H1 (cell line): ENCODE measurements around the gene MAP2K5. TPM values are rescaled to one million over a fixed set of nuclear protein-coding genes. Genes with fewer than 3 reads are reported as not detected.

Source experiments
- CTCF ChIA-PET: fragments of 300-600 bp; sonication (Branson Sonifier 250); formaldehyde crosslinking; loops from one replicate; lab custom pipeline; 2021; ENCODE audit not compliant: partially characterized antibody; lab: Charles Lee
- POLR2A ChIA-PET: fragments of 300-600 bp; sonication (Branson Sonifier 250); formaldehyde crosslinking; loops from one replicate; lab custom pipeline; 2021; ENCODE audit warnings: inconsistent platforms; ENCODE audit not compliant: partially characterized antibody; lab: Charles Lee
- DNase-seq, 2 experiments: peaks; one replicate each; pipeline versions ENCODE4 v3.0.0 to v3.0.0-alpha.2; 2010 to 2022; ENCODE audit warnings: low spot score in 2 of 2, low read depth in 1 of 2, mixed read lengths in 1 of 2
- FAIRE-seq: peaks from 2 replicates; lab custom pipeline; 2011; peaks lifted over from hg19 to GRCh38; lab: Jason Lieb, UNC
- H2AFZ ChIP-seq: 2 replicates; pipeline ENCODE4 v1.8.1; 2012; ENCODE audit warnings: low read length, inconsistent platforms
- H2AK5ac ChIP-seq: 2 replicates; pipeline ENCODE4 v1.6.1; 2013; ENCODE audit warnings: low read depth, low read length
- H2BK120ac ChIP-seq: replicated peaks from 2 replicates; pipeline ENCODE3; 2013; ENCODE audit warnings: low read depth, low read length, inconsistent platforms
- H2BK12ac ChIP-seq: 2 replicates; pipeline ENCODE4 v1.6.1; 2013; ENCODE audit warnings: low read depth, low read length
- H2BK15ac ChIP-seq: 2 replicates; pipeline ENCODE4 v1.6.1; 2013; ENCODE audit warnings: low read length
- H2BK20ac ChIP-seq: 2 replicates; pipeline ENCODE4 v1.6.1; 2013; ENCODE audit warnings: low read length
- H2BK5ac ChIP-seq: 2 replicates; pipeline ENCODE4 v1.6.1; 2013; ENCODE audit warnings: low read depth, low read length
- H3K14ac ChIP-seq: 2 replicates; pipeline ENCODE4 v1.6.1; 2013; ENCODE audit warnings: inconsistent platforms; ENCODE audit not compliant: insufficient read length
- H3K18ac ChIP-seq: 2 replicates; pipeline ENCODE4 v1.6.1; 2013; ENCODE audit warnings: low read length; ENCODE audit errors: extremely low read depth
- H3K23ac ChIP-seq: 2 replicates; pipeline ENCODE4 v1.6.1; 2013; ENCODE audit warnings: inconsistent platforms; ENCODE audit not compliant: insufficient read length
- H3K23me2 ChIP-seq: 2 replicates; pipeline ENCODE4 v1.6.1; 2013; ENCODE audit warnings: low read depth, low read length
- H3K27ac ChIP-seq: 2 replicates; pipeline ENCODE4 v1.6.1; 2011; ENCODE audit warnings: low read depth, low read length, inconsistent platforms
- H3K27me3 ChIP-seq, 4 experiments: replicated peaks in 1 of 4; 1 replicate in 1 of 4; 2 replicates in 3 of 4; pipeline versions ENCODE4 v1.6.1 to v1.8.1; 2011 to 2013; ENCODE audit warnings: low read length in 3 of 4, mild to moderate bottlenecking in 3 of 4, inconsistent platforms in 2 of 4, mixed read lengths in 2 of 4, moderate library complexity in 1 of 4; ENCODE audit not compliant: control insufficient read depth in 3 of 4, insufficient read depth in 3 of 4; ENCODE audit errors: extremely low read depth in 1 of 4
- H3K36me3 ChIP-seq, 4 experiments: 2 replicates each; pipeline versions ENCODE4 v1.6.1 to v1.8.1; 2011 to 2013; ENCODE audit warnings: mild to moderate bottlenecking in 4 of 4, low read length in 3 of 4, moderate library complexity in 2 of 4, control low read depth in 1 of 4, inconsistent platforms in 1 of 4; ENCODE audit not compliant: insufficient read depth in 4 of 4, control insufficient read depth in 2 of 4
- H3K4ac ChIP-seq: replicated peaks from 2 replicates; pipeline ENCODE3; 2013; ENCODE audit warnings: low read length, low read depth, mixed read lengths, inconsistent platforms; ENCODE audit not compliant: insufficient read length
- H3K4me1 ChIP-seq, 4 experiments: replicated peaks in 1 of 4; 1 replicate in 1 of 4; 2 replicates in 3 of 4; pipeline versions ENCODE4 v1.6.1 to v1.8.1; 2011 to 2013; ENCODE audit warnings: low read length in 3 of 4, inconsistent platforms in 2 of 4, mixed read lengths in 1 of 4; ENCODE audit not compliant: insufficient read depth in 4 of 4, control insufficient read depth in 3 of 4
- H3K4me2 ChIP-seq, 2 experiments: 2 replicates each; pipeline versions ENCODE4 v1.6.1 to v1.8.1; 2011 to 2013; ENCODE audit warnings: low read depth in 2 of 2, low read length in 2 of 2, control low read depth in 1 of 2, inconsistent platforms in 1 of 2, mild to moderate bottlenecking in 1 of 2; ENCODE audit not compliant: insufficient read depth in 1 of 2
- H3K4me3 ChIP-seq, 4 experiments: fragments of 200-600, 300-600 bp in 1 of 4; sonication (generic), shearing (Covaris generic), sonication (Bioruptor Twin) in 1 of 4; 2 replicates each; pipeline versions ENCODE4 v1.5.1 to v1.8.1; 2011 to 2016; ENCODE audit warnings: low read length in 4 of 4, low read depth in 3 of 4, control low read depth in 2 of 4, inconsistent platforms in 2 of 4, mild to moderate bottlenecking in 2 of 4, mixed read lengths in 1 of 4, moderate library complexity in 1 of 4; ENCODE audit not compliant: insufficient read depth in 2 of 4; ENCODE audit errors: extremely low read depth in 1 of 4
- H3K56ac ChIP-seq: replicated peaks from 2 replicates; pipeline ENCODE3; 2013; ENCODE audit warnings: low read depth, mild to moderate bottlenecking, mixed read lengths, low read length, inconsistent platforms; ENCODE audit not compliant: insufficient read length
- H3K79me1 ChIP-seq: 2 replicates; pipeline ENCODE4 v1.6.1; 2013; ENCODE audit warnings: low read depth, low read length, control low read depth
- H3K79me2 ChIP-seq, 2 experiments: 2 replicates each; pipeline versions ENCODE4 v1.6.1 to v1.8.1; 2012 to 2013; ENCODE audit warnings: low read length in 2 of 2, mild to moderate bottlenecking in 2 of 2, inconsistent platforms in 1 of 2; ENCODE audit not compliant: insufficient read depth in 2 of 2, control insufficient read depth in 1 of 2
- H3K9ac ChIP-seq, 4 experiments: replicated peaks in 1 of 4; 1 replicate in 1 of 4; 2 replicates in 3 of 4; pipeline versions ENCODE4 v1.6.1 to v1.8.1; 2011 to 2013; ENCODE audit warnings: low read depth in 3 of 4, low read length in 3 of 4, control low read depth in 2 of 4, mild to moderate bottlenecking in 2 of 4, moderate library complexity in 2 of 4, inconsistent platforms in 1 of 4; ENCODE audit errors: extremely low read depth in 1 of 4
- H3K9me3 ChIP-seq, 2 experiments: 2 replicates each; pipeline versions ENCODE4 v1.6.1 to v1.8.1; 2012 to 2013; ENCODE audit warnings: mild to moderate bottlenecking in 2 of 2, moderate library complexity in 2 of 2, control low read depth in 1 of 2, inconsistent platforms in 1 of 2, low read depth in 1 of 2, low read length in 1 of 2, mixed read lengths in 1 of 2; ENCODE audit not compliant: insufficient read depth in 2 of 2
- H4K20me1 ChIP-seq, 2 experiments: replicated peaks in 1 of 2; 2 replicates each; pipeline versions ENCODE3 to v1.8.1; 2011 to 2013; ENCODE audit warnings: inconsistent platforms in 2 of 2, low read length in 2 of 2, mild to moderate bottlenecking in 1 of 2; ENCODE audit not compliant: insufficient read depth in 2 of 2, control insufficient read depth in 1 of 2
- H4K5ac ChIP-seq: 2 replicates; pipeline ENCODE4 v1.6.1; 2013; ENCODE audit warnings: low read length, low read depth, mixed read lengths, inconsistent platforms; ENCODE audit not compliant: insufficient read length
- H4K8ac ChIP-seq: 2 replicates; pipeline ENCODE4 v1.8.0; 2013; ENCODE audit warnings: mild to moderate bottlenecking, moderate library complexity, low read length, inconsistent platforms; ENCODE audit not compliant: insufficient read depth; ENCODE audit errors: extremely low read depth
- H4K91ac ChIP-seq: replicated peaks from 2 replicates; pipeline ENCODE3; 2013; ENCODE audit warnings: low read length, mixed read lengths, inconsistent platforms; ENCODE audit not compliant: insufficient read length
- GTF2F1 ChIP-seq: IDR thresholded peaks from 2 replicates; pipeline ENCODE4 v1.6.1; 2012; ENCODE audit warnings: low read depth, low read length, improper control_type of control experiment, borderline replicate concordance
- JUND ChIP-seq: IDR thresholded peaks from 2 replicates; pipeline ENCODE4 v1.6.1; 2011; ENCODE audit warnings: mild to moderate bottlenecking, improper control_type of control experiment, low read length
- RAD21 ChIP-seq, 2 experiments: IDR thresholded peaks in 1 of 2; conservative IDR thresholded peaks in 1 of 2; 2 replicates each; pipeline ENCODE4 v1.6.1; 2011; ENCODE audit warnings: low read depth in 2 of 2, low read length in 2 of 2, improper control_type of control experiment in 1 of 2, inconsistent platforms in 1 of 2, mild to moderate bottlenecking in 1 of 2, moderate library complexity in 1 of 2
- WGBS, 2 experiments: shearing (Covaris generic) in 1 of 2; methylation state at CpG; one replicate each; pipeline versions ENCODE4 v1.1.6 to v1.1.7; 2013 to 2015; ENCODE audit warnings: low lambda C conversion rate in 2 of 2, mixed read lengths in 2 of 2, inconsistent platforms in 1 of 2, low coverage in 1 of 2, missing lambda C conversion rate in 1 of 2; ENCODE audit not compliant: insufficient replicate concordance in 2 of 2, insufficient coverage in 1 of 2, insufficient read length in 1 of 2; ENCODE audit errors: extremely low coverage in 1 of 2, missing lambda C conversion rate in 1 of 2; 5-methylcytosine and 5-hydroxymethylcytosine counted together
- polyA plus RNA-seq, 7 experiments: library from polyadenylated mRNA; depleted of rRNA in 3 of 7; stranded (reverse) in 5 of 7; unstranded in 2 of 7; fragments of >200 nt in 5 of 7; fragments of 200-250 nt in 2 of 7; gene quantifications; 1 replicate in 5 of 7; 2 replicates in 1 of 7; 4 replicates in 1 of 7; pipeline versions ENCODE4 v1.2.1 to v1.2.3, GENCODE V29; 2011 to 2013; ENCODE audit warnings: missing spikeins in 2 of 7, mixed read lengths in 2 of 7
- total RNA-seq: library from RNA; stranded (reverse); fragmentation: NEBNext Ultra II Directional; extraction: Animal tissue kit (Norgen Biotek cat#: 25700); gene quantifications from 2 replicates; pipeline ENCODE4 v1.2.1, GENCODE V29; 2021

Gene MAP2K5
- total and polyA plus RNA-seq, 2 of the 8 experiments (the other 6 are each of a cell fraction or from before 2014, with no cell fraction given) = 4.4 to 15.8 TPM

DNA sequence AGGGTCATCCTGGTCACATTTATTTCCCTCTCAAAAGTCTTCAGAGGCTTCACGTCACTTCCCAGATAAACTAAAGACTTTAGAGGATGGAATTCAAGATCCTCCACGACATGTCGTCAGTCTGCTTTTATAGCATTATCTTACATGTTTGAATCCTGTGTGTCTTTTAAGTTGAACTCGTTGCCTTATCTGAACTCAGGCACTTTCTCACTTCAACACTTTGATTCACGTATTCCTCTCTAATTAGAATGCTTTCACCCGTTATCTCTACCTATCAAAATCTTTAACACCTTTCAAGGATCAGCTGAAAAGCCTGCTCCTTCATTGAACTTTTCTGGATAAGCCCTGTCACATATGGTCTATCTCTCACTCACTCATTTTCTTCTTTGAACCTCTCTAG lies 97.1 kb downstream of the MAP2K5 start:
- Histone ChIP-seq H3K27me3 (no peaks in the 10 kb centered on the region), H3K27ac (no peak overlapping the region)
- no peak for FAIRE-seq

More for the DNA sequence above, 97.1 kb downstream of the MAP2K5 start:
- TF ChIP-seq GTF2F1 (no peak), JUND (no peak), RAD21 (IDR thresholded peaks at IDR 0.05 in 1 of 2, conservative IDR thresholded peaks at IDR 0.05 in 1 of 2; ENCODE audit: low read depth in 2 of 2, low read length in 2 of 2) (no peak)
- TF ChIP-seq, all 59 proteins: peak for 0
- Histone ChIP-seq H2BK120ac (no peak overlapping the region), H4K91ac (no peak overlapping the region), H3K14ac (no peak overlapping the region), H2BK12ac (no peak overlapping the region), H3K56ac (no peak overlapping the region), H3K9me3 (peaks cover 0 to 2% of the 10 kb centered on the region in 2 experiments; a peak in 1 of 4 replicates), H3K4me2 (no peak overlapping the region), H4K20me1 (no peaks in the 10 kb centered on the region), H3K9ac (no peak overlapping the region), H2AK5ac (no peak overlapping the region), H3K36me3 (no peaks in the 10 kb centered on the region), H2BK5ac (no peak overlapping the region), H3K23ac (no peak overlapping the region), H2AFZ (no peak overlapping the region), H3K18ac (no peak overlapping the region), H4K8ac (no peak overlapping the region), H2BK20ac (no peak overlapping the region), H3K4ac (no peak overlapping the region), H4K5ac (no peak overlapping the region), H3K79me1 (no peaks in the 10 kb centered on the region), H3K4me1 (no peaks in the 10 kb centered on the region), H2BK15ac (no peak overlapping the region), H3K23me2 (no peaks in the 10 kb centered on the region; the same call in 1 of the 2 replicates), H3K4me3 (no peak overlapping the region), H3K79me2 (no peaks in the 10 kb centered on the region)
- CTCF ChIA-PET = no interaction called here
- DNase-seq = no peak
- WGBS, 2 experiments = 87 to 100% methylated on average over 2 to 6 of the region's 6 CpGs
- POLR2A ChIA-PET = no interaction called here
